Astrocyte of the cerebellum (primary cell): ENCODE data around the gene HARS1.
A peak's percentile ranks its signal among the peaks of the same experiment; 100 is the strongest.
"Not testable (repeated sequence)": the region's sequence is repeated elsewhere in the genome, so short reads cannot be mapped to it uniquely, and the experiment has no call there.

Source experiments
- DNase-seq: peaks from one replicate; pipeline ENCODE4 v3.0.0-alpha.2; 2011; ENCODE audit warnings: low read depth
- H3K4me3 ChIP-seq: 2 replicates; pipeline ENCODE4 v1.5.1; 2011; ENCODE audit warnings: mild to moderate bottlenecking, low read depth, low read length, moderate library complexity
- in situ Hi-C: cut with HindIII; loops from 2 replicates; pipeline ENCODE4 v1.10.0; 2017; ENCODE audit warnings: low sequenced_read_pairs
- TF ChIP-seq, protein P1 (sequence below): IDR thresholded peaks from 2 replicates; pipeline ENCODE4 v1.5.1; 2012; ENCODE audit warnings: low read length, low read depth, moderate library complexity, mild to moderate bottlenecking; ENCODE audit errors: missing control alignments

Gene HARS1

GRCh38 chr5:140639148-140639981 is 51.8 kb downstream of the HARS1 start, which contains the start of gene TMCO6:
Gene TMCO6, plus strand, starts transcription at chr5:140639451. Its CDS starts 77 bp downstream, at chr5:140639528.
- peak within 1 kb of the TSS; percentile 68 for H3K4me3 ChIP-seq

DNA sequence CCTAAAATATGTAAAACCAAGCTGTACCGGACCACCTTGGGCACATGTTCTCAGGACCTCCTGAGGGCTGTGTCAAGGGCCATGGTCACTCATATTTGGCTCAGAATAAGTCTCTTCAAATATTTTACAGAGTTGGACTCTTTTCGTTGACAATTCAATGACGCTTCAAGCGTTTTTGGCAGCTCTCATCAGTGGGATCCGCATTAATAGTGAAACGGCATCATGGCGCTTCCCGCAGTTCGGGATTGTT is 52.3 kb downstream of the HARS1 start:
- in situ Hi-C loops, DNase-seq: not testable (repeated sequence)
- peak overlapping the region; percentile 68 for H3K4me3 ChIP-seq

More at GRCh38 chr5:140639148-140639981, 51.8 kb downstream of the HARS1 start, which contains the start of gene TMCO6:
- TF ChIP-seq, protein P1, sequence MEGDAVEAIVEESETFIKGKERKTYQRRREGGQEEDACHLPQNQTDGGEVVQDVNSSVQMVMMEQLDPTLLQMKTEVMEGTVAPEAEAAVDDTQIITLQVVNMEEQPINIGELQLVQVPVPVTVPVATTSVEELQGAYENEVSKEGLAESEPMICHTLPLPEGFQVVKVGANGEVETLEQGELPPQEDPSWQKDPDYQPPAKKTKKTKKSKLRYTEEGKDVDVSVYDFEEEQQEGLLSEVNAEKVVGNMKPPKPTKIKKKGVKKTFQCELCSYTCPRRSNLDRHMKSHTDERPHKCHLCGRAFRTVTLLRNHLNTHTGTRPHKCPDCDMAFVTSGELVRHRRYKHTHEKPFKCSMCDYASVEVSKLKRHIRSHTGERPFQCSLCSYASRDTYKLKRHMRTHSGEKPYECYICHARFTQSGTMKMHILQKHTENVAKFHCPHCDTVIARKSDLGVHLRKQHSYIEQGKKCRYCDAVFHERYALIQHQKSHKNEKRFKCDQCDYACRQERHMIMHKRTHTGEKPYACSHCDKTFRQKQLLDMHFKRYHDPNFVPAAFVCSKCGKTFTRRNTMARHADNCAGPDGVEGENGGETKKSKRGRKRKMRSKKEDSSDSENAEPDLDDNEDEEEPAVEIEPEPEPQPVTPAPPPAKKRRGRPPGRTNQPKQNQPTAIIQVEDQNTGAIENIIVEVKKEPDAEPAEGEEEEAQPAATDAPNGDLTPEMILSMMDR, result peak; percentile 62
- peak; percentile 76 for DNase-seq
- in situ Hi-C loops, result no loop called here

DNA sequence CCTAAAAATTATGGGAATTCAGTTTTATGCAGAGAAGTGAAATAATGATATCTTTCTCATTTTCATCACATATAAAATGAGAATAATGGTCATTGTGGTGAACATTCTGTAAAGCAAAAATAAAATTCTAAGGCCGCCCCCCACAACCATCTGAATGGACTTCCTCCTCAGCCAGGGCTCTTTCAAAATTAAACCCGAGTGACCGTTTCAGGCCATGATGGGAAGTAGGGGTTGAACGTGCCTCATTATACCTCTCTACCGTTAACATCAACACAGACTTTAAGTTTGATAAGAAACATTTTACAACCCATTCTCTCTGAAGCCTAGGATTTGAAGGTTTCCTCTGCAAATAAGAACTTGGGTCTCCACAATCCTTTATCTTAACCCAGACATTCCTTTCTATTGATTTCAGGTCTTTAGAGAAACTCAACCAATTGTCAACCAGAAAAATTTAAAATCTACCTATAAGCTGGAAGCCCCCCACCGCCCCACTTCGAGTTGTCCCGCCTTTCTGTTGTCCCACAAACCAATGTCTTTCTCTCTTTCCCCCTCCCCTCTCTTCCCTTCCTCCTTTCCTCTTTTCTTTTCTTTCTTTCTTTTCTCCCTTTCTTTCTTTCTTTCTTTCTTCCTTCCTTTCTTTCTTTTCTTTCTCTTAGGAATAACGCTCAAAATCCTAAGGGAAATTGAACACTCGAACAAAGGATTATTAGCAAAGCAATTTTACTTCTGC is 53.6 kb downstream of the HARS1 start:
- no peak overlapping the region for H3K4me3 ChIP-seq
- TF ChIP-seq, protein P1, result no peak
- DNase-seq, result no peak
- in situ Hi-C loops, result no loop called here

- DNase-seq, result no peak
- TF ChIP-seq, protein P1, result no peak
- in situ Hi-C loops, result no loop called here
- H3K4me3 ChIP-seq, result no peak overlapping the region
These were observed 55.6 kb downstream of the HARS1 start for GRCh38 chr5:140635291-140636257.

DNA sequence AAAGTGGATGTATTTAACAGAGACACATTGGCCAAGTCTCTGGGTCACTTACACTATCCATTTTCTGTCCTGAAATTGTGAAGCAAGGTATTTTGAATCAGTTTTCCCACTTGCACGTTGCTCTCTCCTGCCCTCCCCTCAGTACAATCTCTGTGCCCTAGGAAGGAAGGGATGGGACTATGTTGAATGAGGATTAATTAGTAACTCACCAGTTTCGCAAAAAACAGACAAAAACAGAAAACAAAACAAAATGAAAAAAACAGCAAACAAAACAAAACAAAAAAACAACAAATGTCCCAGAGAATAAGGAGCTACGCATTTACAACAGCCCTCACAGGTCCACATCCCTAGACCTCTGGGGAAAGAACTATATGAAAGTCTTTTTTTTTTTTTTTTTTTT is 57.1 kb downstream of the HARS1 start:
- no peak for DNase-seq
- no peak overlapping the region for H3K4me3 ChIP-seq
- in situ Hi-C loops, result no loop called here
- TF ChIP-seq, protein P1, result no peak

GRCh38 chr5:140633501-140633900 is 57.7 kb downstream of the HARS1 start:
- no peak overlapping the region for H3K4me3 ChIP-seq
- in situ Hi-C loops, result no loop called here
- DNase-seq, result no peak
- TF ChIP-seq, protein P1, result no peak
